ENCODE results near the gene CEP131.

- TF ChIP-seq HOXA7 (CRISPR knock-in tag; IDR thresholded peaks at IDR 0.05; ENCODE audit: borderline replicate concordance) (no peak), MYNN (tag by site-specific recombination; IDR thresholded peaks at IDR 0.05; ENCODE audit: borderline replicate concordance) (no peak), SETDB1 (IDR thresholded peaks at IDR 0.05; ENCODE audit: insufficient read length, low read length) (no peak)
These were observed 11.7 kb upstream of the CEP131 start for GRCh38 chr17:81234506-81234855.
